Neural crest cell (in vitro differentiated cells): ENCODE results near the gene CMSS1. TPM values are rescaled to one million over a fixed set of nuclear protein-coding genes. Genes with fewer than 3 reads are reported as not detected.

Experiments used
- DNase-seq: peaks from one replicate; pipeline ENCODE4 v3.0.0; 2021; ENCODE audit warnings: low read depth, mixed read lengths, low spot score
- H3K27ac Mint-ChIP-seq: one replicate; pipeline ENCODE4 v1.8.0; 2021; ENCODE audit warnings: mild to moderate bottlenecking, mixed read lengths; ENCODE audit not compliant: unreplicated experiment
- H3K27me3 Mint-ChIP-seq: 2 replicates; pipeline ENCODE4 v1.8.0; 2021; ENCODE audit warnings: low read depth, mild to moderate bottlenecking, mixed read lengths
- H3K36me3 Mint-ChIP-seq: 2 replicates; pipeline ENCODE4 v1.8.0; 2021; ENCODE audit warnings: low read depth, mild to moderate bottlenecking, mixed read lengths
- H3K4me1 Mint-ChIP-seq: 2 replicates; pipeline ENCODE4 v1.8.0; 2021; ENCODE audit warnings: mixed read lengths
- H3K4me3 Mint-ChIP-seq: one replicate; pipeline ENCODE4 v1.8.0; 2021; ENCODE audit warnings: mild to moderate bottlenecking, mixed read lengths
- H3K9me3 Mint-ChIP-seq: 2 replicates; pipeline ENCODE4 v1.8.0; 2021; ENCODE audit warnings: mixed read lengths
- CTCF ChIP-seq: fragments of 200-600 bp; sonication (generic); conservative IDR thresholded peaks from 2 replicates; pipeline ENCODE4 v1.5.0; 2021; ENCODE audit warnings: antibody characterized with exemption, mild to moderate bottlenecking
- total RNA-seq: library from RNA; stranded (reverse); gene quantifications from 2 replicates; pipeline ENCODE4 v1.2.1, GENCODE V29; 2021

The CMSS1 gene
- total RNA-seq, 1 donor from 2014 or later = 60.9 TPM

DNA sequence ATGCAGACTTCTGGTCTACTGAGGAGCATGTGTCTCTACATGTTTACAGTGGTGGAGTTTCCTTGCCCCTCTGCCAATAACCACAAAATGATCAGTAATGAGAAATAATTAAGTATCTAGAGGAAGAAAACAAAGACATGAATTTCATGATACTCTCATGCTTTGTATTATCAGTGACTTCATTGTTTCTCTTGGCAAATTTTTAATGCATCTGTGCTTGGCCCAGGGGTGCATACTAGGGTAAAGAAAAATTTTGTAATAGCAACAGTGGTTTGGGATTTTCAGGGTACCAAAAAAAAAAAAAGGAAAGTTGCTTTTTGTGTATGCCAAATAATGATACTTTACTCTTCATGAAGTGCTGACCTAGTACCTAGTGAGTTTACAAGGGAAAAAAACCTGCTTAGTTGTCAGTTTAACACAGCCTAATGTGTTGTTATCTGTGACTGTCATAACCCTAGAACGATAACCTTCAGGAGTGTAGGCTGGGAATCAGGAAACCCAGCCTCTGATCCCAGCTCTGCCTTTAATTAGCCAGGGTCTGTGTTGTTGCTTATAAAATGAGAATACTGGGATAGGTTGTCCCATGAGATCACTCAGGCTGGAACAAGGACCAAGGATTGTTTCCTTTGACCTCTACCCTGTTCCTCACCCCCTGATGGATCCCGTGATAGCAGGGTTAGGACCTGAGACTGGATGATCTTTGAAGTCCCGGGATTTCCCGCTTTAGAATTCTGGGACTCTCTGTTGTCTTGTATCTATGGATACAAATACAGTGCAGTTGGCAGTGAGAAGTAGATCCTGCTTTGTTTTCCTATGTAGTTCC, 117.5 kb downstream of the CMSS1 start:
- Mint-ChIP-seq H3K4me3 (peak overlapping the region; percentile 54), H3K36me3 (no peaks in the 10 kb centered on the region), H3K9me3 (peaks cover 5% of the 10 kb centered on the region), H3K4me1 (peaks cover 62% of the 10 kb centered on the region), H3K27me3 (no peaks in the 10 kb centered on the region), H3K27ac (peak overlapping the region; percentile 77)
- TF ChIP-seq CTCF = no peak
- no peak for DNase-seq

GRCh38 chr3:99938270-99938911, 120.7 kb downstream of the CMSS1 start:
- H3K36me3 Mint-ChIP-seq = no peaks in the 10 kb centered on the region
- no peaks in the 10 kb centered on the region for H3K27me3 Mint-ChIP-seq
- H3K4me1 Mint-ChIP-seq = peaks cover 52% of the 10 kb centered on the region
- peaks cover 5% of the 10 kb centered on the region for H3K9me3 Mint-ChIP-seq
- H3K4me3 Mint-ChIP-seq = no peak overlapping the region
- H3K27ac Mint-ChIP-seq = no peak overlapping the region
- no peak for DNase-seq
- TF ChIP-seq CTCF = no peak

- H3K4me1 Mint-ChIP-seq = peaks cover 52% of the 10 kb centered on the region
- peaks cover 5% of the 10 kb centered on the region for H3K9me3 Mint-ChIP-seq
- DNase-seq = no peak
- H3K4me3 Mint-ChIP-seq = no peak overlapping the region
- no peak for TF ChIP-seq CTCF
- H3K27me3 Mint-ChIP-seq = no peaks in the 10 kb centered on the region
- no peak overlapping the region for H3K27ac Mint-ChIP-seq
- no peaks in the 10 kb centered on the region for H3K36me3 Mint-ChIP-seq
Measured at GRCh38 chr3:99939876-99940275, 122.2 kb downstream of the CMSS1 start.

- no peaks in the 10 kb centered on the region for H3K36me3 Mint-ChIP-seq
- DNase-seq = no peak
- H3K4me3 Mint-ChIP-seq = no peak overlapping the region
- no peak for TF ChIP-seq CTCF
- no peak overlapping the region for H3K27ac Mint-ChIP-seq
- no peaks in the 10 kb centered on the region for H3K27me3 Mint-ChIP-seq
- peaks cover 52% of the 10 kb centered on the region for H3K4me1 Mint-ChIP-seq
- peaks cover 4% of the 10 kb centered on the region for H3K9me3 Mint-ChIP-seq
Measured at GRCh38 chr3:99940350-99940749, 122.7 kb downstream of the CMSS1 start.

DNA sequence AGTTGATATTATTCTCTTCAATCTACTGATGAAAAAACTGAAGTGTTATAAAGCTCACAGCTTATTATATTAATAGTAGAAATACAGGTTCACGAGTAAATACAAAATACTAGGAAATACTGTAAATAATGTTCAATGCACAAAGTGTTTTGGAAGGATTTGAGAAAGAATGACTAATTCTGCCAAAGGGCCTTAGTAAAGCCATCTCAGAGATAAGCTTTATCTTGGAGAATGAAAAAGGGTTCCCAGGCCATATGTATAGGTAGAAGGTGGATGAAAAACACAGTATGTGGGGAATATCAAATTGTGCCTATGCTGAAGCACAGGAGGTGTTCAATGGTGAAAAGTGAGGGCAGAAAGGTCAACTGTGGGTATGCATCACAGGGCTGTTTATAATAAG, 123.5 kb downstream of the CMSS1 start:
- no peak for DNase-seq
- no peak overlapping the region for H3K4me3 Mint-ChIP-seq
- no peak overlapping the region for H3K27ac Mint-ChIP-seq
- no peaks in the 10 kb centered on the region for H3K36me3 Mint-ChIP-seq
- H3K27me3 Mint-ChIP-seq = no peaks in the 10 kb centered on the region
- no peak for TF ChIP-seq CTCF
- H3K4me1 Mint-ChIP-seq = peaks cover 53% of the 10 kb centered on the region
- H3K9me3 Mint-ChIP-seq = no peaks in the 10 kb centered on the region
